HepG2 (cell line): ENCODE measurements around the gene NOS2. TPM values are rescaled to one million over a fixed set of nuclear protein-coding genes. Genes with fewer than 3 reads are reported as not detected.

Source experiments
- ATAC-seq: fragments of 200-7000 bp; cut with Tn5 transposase; 3 replicates; pipeline ENCODE4 v1.9.1; 2020; ENCODE audit warnings: mild to moderate bottlenecking, moderate library complexity
- BruUV-seq: library from RNA; stranded (reverse); fragments of 400-500 nt; replicated peaks from 2 replicates; lab custom pipeline; 2021; lab: Mats Ljungman, UMichigan
- CTCF ChIA-PET: fragments of 300-600 bp; formaldehyde crosslinking; extraction: SDS; loops from one replicate; lab custom pipeline; 2021; ENCODE audit warnings: low total read pairs, inconsistent platforms, low intra/inter-chr PET ratio; lab: Yijun Ruan, JAX
- POLR2A ChIA-PET: fragments of 350-600 bp; sonication (Branson Sonifier 250); formaldehyde crosslinking; loops from one replicate; lab custom pipeline; 2020; ENCODE audit warnings: antibody characterized with exemption, inconsistent platforms; lab: Yijun Ruan, JAX
- DNase-seq: peaks from one replicate; pipeline ENCODE4 v3.0.0-alpha.2; 2015; ENCODE audit warnings: low spot score
- FAIRE-seq: peaks from 3 replicates; lab custom pipeline; 2011; peaks lifted over from hg19 to GRCh38; lab: Jason Lieb, UNC
- H2AFZ ChIP-seq: one replicate; pipeline ENCODE4 v1.6.1; 2011; ENCODE audit warnings: low read length, inconsistent platforms
- H3K27ac ChIP-seq: fragments of 300-600 bp; 3 replicates; pipeline ENCODE4 v1.8.0; 2011; ENCODE audit warnings: mixed run types, mild to moderate bottlenecking, mixed read lengths, low read length, inconsistent platforms; ENCODE audit not compliant: insufficient read depth; ENCODE audit errors: extremely low read length
- H3K27me3 ChIP-seq, 2 experiments: fragments of 200-600 bp in 1 of 2; 2 replicates in 1 of 2; 3 replicates in 1 of 2; pipeline versions ENCODE4 v1.6.0 to v1.8.0; 2011; ENCODE audit warnings: low read length in 2 of 2, mild to moderate bottlenecking in 2 of 2, moderate library complexity in 2 of 2, inconsistent platforms in 1 of 2; ENCODE audit not compliant: insufficient read depth in 2 of 2, control insufficient read depth in 1 of 2
- H3K36me3 ChIP-seq, 2 experiments: fragments of 200-600 bp in 1 of 2; replicated peaks in 1 of 2; 2 replicates in 1 of 2; 3 replicates in 1 of 2; pipeline versions ENCODE4 v1.5.1 to v1.8.0; 2011; ENCODE audit warnings: low read length in 2 of 2, inconsistent platforms in 1 of 2; ENCODE audit not compliant: insufficient read depth in 2 of 2, control insufficient read depth in 1 of 2
- H3K4me1 ChIP-seq: 2 replicates; pipeline ENCODE4 v1.5.1; 2012; ENCODE audit warnings: low read length, inconsistent platforms; ENCODE audit not compliant: insufficient read depth
- H3K4me2 ChIP-seq: 2 replicates; pipeline ENCODE4 v1.6.0; 2011; ENCODE audit warnings: low read depth, low read length, inconsistent platforms
- H3K4me3 ChIP-seq, 3 experiments: fragments of 200-600 bp in 1 of 3; sonication (generic), shearing (Covaris generic) in 1 of 3; replicated peaks in 1 of 3; 2 replicates each; pipeline ENCODE4 v1.5.1; 2011 to 2016; ENCODE audit warnings: low read length in 3 of 3, inconsistent platforms in 2 of 3, low read depth in 2 of 3, mild to moderate bottlenecking in 2 of 3, control low read depth in 1 of 3, mixed read lengths in 1 of 3; ENCODE audit not compliant: insufficient read depth in 1 of 3
- H3K79me2 ChIP-seq: one replicate; pipeline ENCODE4 v1.6.1; 2011; ENCODE audit warnings: low read length, inconsistent platforms; ENCODE audit not compliant: insufficient read depth
- H3K9ac ChIP-seq: 2 replicates; pipeline ENCODE4 v1.6.0; 2011; ENCODE audit warnings: mild to moderate bottlenecking, low read depth, low read length, inconsistent platforms; ENCODE audit not compliant: insufficient read depth
- H3K9me3 ChIP-seq: 2 replicates; pipeline ENCODE4 v1.5.1; 2012; ENCODE audit warnings: mild to moderate bottlenecking, low read length
- H4K20me1 ChIP-seq: 2 replicates; pipeline ENCODE4 v1.6.0; 2011; ENCODE audit warnings: inconsistent platforms, mild to moderate bottlenecking, low read length, moderate library complexity; ENCODE audit not compliant: insufficient read depth
- ATF6 ChIP-seq: sonication (generic); formaldehyde crosslinking; conservative IDR thresholded peaks from 2 replicates; pipeline ENCODE4 v1.4.0; 2020; ENCODE audit warnings: missing genetic modification reagents
- EZH2 ChIP-seq: conservative IDR thresholded peaks from 2 replicates; pipeline ENCODE4 v1.6.1; 2012; ENCODE audit warnings: mild to moderate bottlenecking, low read depth, low read length, moderate library complexity
- PREB ChIP-seq: sonication (generic); formaldehyde crosslinking; IDR thresholded peaks from 2 replicates; pipeline ENCODE4 v1.4.0; 2020; ENCODE audit warnings: missing genetic modification reagents
- ZC3H13 ChIP-seq: sonication (generic); formaldehyde crosslinking; IDR thresholded peaks from 2 replicates; pipeline ENCODE4 v1.8.1; 2023; ENCODE audit warnings: mild to moderate bottlenecking, missing genetic modification reagents, moderate library complexity
- ZNF235 ChIP-seq: sonication (generic); formaldehyde crosslinking; IDR thresholded peaks from 2 replicates; pipeline ENCODE4 v1.8.1; 2023; ENCODE audit warnings: mild to moderate bottlenecking, missing genetic modification reagents, borderline replicate concordance
- ZNF275 ChIP-seq: sonication (generic); formaldehyde crosslinking; IDR thresholded peaks from 2 replicates; pipeline ENCODE4 v1.8.0; 2022; ENCODE audit warnings: missing genetic modification reagents, mild to moderate bottlenecking, inconsistent platforms, borderline replicate concordance
- WGBS: methylation state at CpG from one replicate; pipeline ENCODE4 v1.1.6; 2017; ENCODE audit warnings: low lambda C conversion rate; 5-methylcytosine and 5-hydroxymethylcytosine counted together
- in situ Hi-C: cut with HindIII; loops from 2 replicates; pipeline ENCODE4 v1.10.0; 2017; ENCODE audit warnings: low pct_unique_long_range_greater_than_20kb; ENCODE audit not compliant: extremely low pct_ligation_motif_present
- intact Hi-C: fragments of 100-400 bp; cut with micrococcal nuclease; formaldehyde crosslinking; loops from one replicate; pipeline ENCODE4 v1.10.0; 2022; ENCODE audit not compliant: unreplicated experiment
- polyA plus RNA-seq, 8 experiments: library from polyadenylated mRNA; depleted of rRNA in 3 of 8; stranded (reverse) in 7 of 8; unstranded in 1 of 8; fragments of >200 nt; fragmentation: Illumina TruSeq in 4 of 8; extraction: Trizol in 4 of 8; gene quantifications; 2 replicates each; pipeline versions ENCODE4 v1.2.1 to v1.2.3, GENCODE V29; 2011 to 2016; ENCODE audit warnings: low read depth in 4 of 8, missing spikeins in 1 of 8, mixed read lengths in 1 of 8; ENCODE audit not compliant: insufficient read depth in 1 of 8
- total RNA-seq, 5 experiments: library from RNA; depleted of rRNA; stranded (reverse); fragments of >200 nt; fragmentation: Illumina TruSeq; extraction: Trizol; gene quantifications; 2 replicates each; pipeline ENCODE4 v1.2.3, GENCODE V29; 2016; ENCODE audit warnings: low read depth in 1 of 5
- TF ChIP-seq, protein P1 (sequence below): sonication (generic); formaldehyde crosslinking; IDR thresholded peaks from 2 replicates; pipeline ENCODE4 v1.9.0; 2022; ENCODE audit warnings: missing genetic modification reagents, mild to moderate bottlenecking, borderline replicate concordance
- TF ChIP-seq, protein P2 (sequence below): IDR thresholded peaks from 2 replicates; pipeline ENCODE4 v1.6.1; 2016; ENCODE audit warnings: low read depth, borderline replicate concordance
- TF ChIP-seq, protein P3 (sequence below): sonication (generic); formaldehyde crosslinking; IDR thresholded peaks from 2 replicates; pipeline ENCODE4 v1.8.0; 2022; ENCODE audit warnings: low read depth, missing genetic modification reagents

The NOS2 gene
- total and polyA plus RNA-seq, 2 of the 13 experiments (the other 11 are each of a cell fraction or from before 2014, with no cell fraction given): 0.02 TPM; not detected in 1

DNA sequence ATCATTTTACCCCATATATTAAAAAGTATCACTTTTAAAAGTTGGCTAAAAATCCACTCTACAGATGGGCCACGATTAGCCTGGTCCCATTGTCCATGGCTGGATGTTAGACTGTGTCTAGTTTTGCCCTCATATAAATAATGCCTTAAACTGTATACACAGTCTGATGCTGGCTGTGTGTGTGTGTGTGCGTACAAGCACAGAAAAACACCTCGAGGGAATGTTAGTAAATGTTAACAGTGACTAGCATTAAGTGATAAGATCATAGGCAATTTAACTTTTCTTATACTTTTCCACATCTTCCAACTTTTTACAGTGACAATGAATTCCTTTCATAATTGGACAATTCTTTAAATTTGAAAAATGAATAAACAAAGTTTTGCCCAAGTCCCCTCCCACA, 8.2 kb downstream of the NOS2 start:
- BruUV-seq: no TSS peak
- FAIRE-seq (no peak), ATAC-seq (no peak), DNase-seq (no peak)
- POLR2A ChIA-PET: no interaction called here
- TF ChIP-seq, protein P1, sequence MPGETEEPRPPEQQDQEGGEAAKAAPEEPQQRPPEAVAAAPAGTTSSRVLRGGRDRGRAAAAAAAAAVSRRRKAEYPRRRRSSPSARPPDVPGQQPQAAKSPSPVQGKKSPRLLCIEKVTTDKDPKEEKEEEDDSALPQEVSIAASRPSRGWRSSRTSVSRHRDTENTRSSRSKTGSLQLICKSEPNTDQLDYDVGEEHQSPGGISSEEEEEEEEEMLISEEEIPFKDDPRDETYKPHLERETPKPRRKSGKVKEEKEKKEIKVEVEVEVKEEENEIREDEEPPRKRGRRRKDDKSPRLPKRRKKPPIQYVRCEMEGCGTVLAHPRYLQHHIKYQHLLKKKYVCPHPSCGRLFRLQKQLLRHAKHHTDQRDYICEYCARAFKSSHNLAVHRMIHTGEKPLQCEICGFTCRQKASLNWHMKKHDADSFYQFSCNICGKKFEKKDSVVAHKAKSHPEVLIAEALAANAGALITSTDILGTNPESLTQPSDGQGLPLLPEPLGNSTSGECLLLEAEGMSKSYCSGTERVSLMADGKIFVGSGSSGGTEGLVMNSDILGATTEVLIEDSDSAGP (CRISPR knock-in tag): no peak
- TF ChIP-seq, protein P2, sequence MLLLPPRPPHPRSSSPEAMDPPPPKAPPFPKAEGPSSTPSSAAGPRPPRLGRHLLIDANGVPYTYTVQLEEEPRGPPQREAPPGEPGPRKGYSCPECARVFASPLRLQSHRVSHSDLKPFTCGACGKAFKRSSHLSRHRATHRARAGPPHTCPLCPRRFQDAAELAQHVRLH (CRISPR knock-in tag): no peak
- TF ChIP-seq ZNF275 (CRISPR knock-in tag): no peak
- CTCF ChIA-PET: no interaction called here
- Histone ChIP-seq H3K27me3 (peaks cover 0 to 13% of the 10 kb centered on the region in 2 experiments; a peak in 3 of 5 replicates), H3K4me3 (no peak overlapping the region), H3K9ac (no peak overlapping the region), H2AFZ (no peak overlapping the region), H3K79me2 (no peaks in the 10 kb centered on the region), H4K20me1 (no peaks in the 10 kb centered on the region), H3K9me3 (no peaks in the 10 kb centered on the region), H3K36me3 (no peaks in the 10 kb centered on the region), H3K27ac (no peak overlapping the region), H3K4me1 (peaks cover 14% of the 10 kb centered on the region; the same call in 1 of the 2 replicates), H3K4me2 (no peak overlapping the region)
- in situ Hi-C loops: no loop called here
- WGBS: 31% methylated on average over 3 of the region's 3 CpGs
- intact Hi-C loops: no loop called here

GRCh38 chr17:27788919-27789318, 11.4 kb downstream of the NOS2 start:
- Histone ChIP-seq H2AFZ (no peak overlapping the region), H3K9me3 (no peaks in the 10 kb centered on the region), H3K79me2 (no peaks in the 10 kb centered on the region), H3K4me1 (0 out of 2 replicates have a peak, but pooled peaks cover 1% of the 10 kb centered on the region), H3K27ac (no peak overlapping the region), H3K9ac (no peak overlapping the region), H3K4me3 (no peak overlapping the region), H3K36me3 (no peaks in the 10 kb centered on the region), H4K20me1 (no peaks in the 10 kb centered on the region), H3K27me3 (peaks cover 0 to 4% of the 10 kb centered on the region in 2 experiments; a peak in 3 of 5 replicates), H3K4me2 (no peak overlapping the region)
- ATAC-seq: no peak
- intact Hi-C loops (no loop called here), in situ Hi-C loops (no loop called here)
- BruUV-seq: no TSS peak
- DNase-seq: no peak
- FAIRE-seq: no peak
- ChIA-PET CTCF (no interaction called here), POLR2A (no interaction called here)
- 15% methylated on average over 3 of the region's 3 CpGs for WGBS
- no peak for TF ChIP-seq PREB
- TF ChIP-seq ZNF235: no peak
- TF ChIP-seq, protein P3, sequence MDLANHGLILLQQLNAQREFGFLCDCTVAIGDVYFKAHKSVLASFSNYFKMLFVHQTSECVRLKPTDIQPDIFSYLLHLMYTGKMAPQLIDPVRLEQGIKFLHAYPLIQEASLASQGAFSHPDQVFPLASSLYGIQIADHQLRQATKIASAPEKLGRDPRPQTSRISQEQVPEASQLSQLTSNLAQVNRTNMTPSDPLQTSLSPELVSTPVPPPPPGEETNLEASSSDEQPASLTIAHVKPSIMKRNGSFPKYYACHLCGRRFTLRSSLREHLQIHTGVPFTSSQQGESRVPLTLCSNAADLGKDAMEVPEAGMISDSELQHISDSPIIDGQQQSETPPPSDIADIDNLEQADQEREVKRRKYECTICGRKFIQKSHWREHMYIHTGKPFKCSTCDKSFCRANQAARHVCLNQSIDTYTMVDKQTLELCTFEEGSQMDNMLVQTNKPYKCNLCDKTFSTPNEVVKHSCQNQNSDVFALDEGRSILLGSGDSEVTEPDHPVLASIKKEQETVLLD (CRISPR knock-in tag): no peak
- no peak for TF ChIP-seq ATF6 (CRISPR knock-in tag)
- TF ChIP-seq EZH2: no peak
- TF ChIP-seq ZC3H13: no peak
